ENCODE measurements around the gene ZNF146.
"Not testable (repeated sequence)": the region's sequence is repeated elsewhere in the genome, so short reads cannot be mapped to it uniquely, and the experiment has no call there.

The ZNF146 gene

DNA sequence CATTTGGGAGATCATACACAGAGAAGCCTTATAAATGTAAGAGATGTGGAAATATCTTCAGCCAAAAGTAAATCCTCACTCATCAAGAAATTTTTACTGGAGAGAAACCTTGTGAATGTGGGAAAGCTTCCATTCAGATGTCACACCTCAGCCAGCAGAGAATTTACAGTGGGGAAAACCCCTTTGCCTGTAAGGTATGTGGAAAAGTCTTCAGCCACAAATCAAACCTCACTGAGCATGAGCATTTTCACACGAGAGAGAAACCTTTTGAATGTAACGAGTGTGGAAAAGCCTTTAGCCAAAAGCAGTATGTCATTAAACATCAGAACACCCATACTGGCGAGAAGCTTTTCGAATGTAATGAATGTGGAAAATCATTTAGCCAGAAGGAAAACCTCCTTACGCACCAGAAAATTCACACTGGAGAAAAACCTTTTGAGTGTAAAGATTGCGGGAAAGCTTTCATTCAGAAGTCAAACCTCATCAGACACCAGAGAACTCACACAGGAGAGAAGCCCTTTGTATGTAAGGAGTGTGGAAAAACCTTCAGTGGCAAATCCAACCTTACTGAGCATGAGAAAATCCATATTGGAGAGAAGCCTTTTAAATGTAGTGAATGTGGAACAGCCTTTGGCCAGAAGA is 21.5 kb downstream of the ZNF146 start:
- DNase-seq, result no peak

DNA sequence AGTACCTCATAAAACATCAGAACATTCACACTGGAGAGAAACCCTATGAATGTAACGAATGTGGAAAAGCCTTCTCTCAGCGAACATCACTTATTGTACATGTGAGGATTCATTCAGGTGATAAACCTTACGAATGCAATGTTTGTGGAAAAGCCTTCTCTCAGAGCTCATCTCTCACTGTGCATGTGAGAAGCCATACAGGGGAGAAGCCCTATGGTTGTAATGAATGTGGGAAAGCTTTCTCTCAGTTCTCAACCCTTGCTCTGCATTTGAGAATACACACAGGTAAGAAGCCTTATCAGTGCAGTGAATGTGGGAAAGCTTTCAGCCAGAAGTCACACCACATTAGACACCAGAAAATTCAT is 22.0 kb downstream of the ZNF146 start:
- DNase-seq, result no peak

DNA sequence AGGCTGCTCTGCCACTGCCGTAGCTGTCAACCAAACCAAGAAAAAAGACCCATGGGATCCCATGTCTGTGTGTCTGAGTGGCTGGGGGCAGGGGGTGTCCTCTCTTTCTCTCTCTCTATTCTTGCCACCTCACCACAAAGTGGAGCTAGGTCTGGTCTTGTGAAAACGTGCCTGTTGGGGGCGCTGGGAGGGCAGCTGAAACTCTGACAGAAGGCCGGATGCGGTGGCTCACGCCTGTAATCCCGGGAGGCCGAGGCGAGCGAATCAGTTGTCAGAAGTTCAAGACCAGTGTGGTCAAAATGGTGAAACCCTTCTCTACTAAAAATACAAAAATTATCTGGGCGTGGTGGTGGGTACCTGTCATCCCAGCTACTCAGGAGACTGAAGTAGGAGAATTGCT is 29.2 kb downstream of the ZNF146 start:
- no peak for DNase-seq

DNA sequence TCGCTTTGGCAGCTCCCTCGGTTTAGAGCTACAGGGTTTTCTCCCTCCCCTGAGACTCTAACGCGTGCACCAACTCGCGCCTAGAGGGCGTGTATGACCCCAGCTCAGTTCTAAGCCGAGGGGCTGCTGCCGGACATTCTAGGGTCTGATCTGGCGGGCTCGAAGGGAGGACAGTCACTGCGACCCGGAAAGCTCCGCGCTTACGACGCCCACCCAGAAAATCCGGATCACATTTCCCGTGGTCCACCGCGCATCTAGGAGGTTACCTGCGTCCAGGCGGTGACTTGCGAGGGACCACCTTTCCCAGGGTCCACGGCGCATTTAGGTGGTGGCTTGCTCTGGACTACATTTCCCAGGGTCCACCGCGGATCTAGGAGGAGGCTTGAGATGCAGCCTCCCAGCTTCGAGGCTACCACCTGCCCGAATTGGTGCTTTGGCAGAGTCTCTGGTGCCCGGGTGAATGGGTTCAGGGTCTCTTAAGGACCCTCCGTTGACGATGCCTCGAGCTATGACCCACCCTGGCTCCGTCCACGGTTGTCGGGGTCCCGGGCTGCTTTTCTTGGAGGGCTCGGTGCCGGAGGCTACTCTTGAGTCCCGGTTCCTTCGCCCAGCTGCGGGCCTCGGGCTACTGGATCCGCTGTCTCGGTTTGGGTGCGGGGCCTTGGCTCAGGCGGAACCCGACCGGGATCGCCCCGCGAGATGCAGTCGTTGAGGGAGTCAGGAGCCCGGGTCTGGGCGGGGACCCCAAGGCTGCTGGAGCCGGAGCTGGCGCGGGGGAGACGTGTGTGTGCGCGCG is 30.5 kb downstream of the ZNF146 start:
- no peak for DNase-seq

DNA sequence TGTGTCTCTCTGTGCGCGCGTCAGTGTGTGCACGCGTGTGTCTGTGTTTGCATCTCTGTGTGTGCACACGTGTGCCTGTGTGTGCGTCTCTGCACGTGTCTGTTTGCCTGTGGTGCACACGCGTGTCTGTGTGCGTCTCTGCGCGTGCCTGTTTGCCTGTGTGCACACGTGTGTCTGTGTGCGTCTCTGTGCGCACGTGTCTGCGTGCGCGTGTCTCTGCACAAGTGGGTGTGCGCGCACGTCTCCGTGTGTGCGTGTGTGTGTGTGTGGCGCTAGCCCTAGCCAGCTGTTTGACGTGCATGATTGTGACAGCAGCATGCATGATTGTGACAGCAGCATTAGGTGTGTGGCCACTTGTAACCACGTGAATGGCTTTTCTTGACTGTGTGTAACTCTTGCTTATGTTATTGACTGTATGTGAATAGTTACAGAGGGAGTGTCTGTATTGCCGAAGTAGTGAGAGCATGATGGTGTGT is 31.1 kb downstream of the ZNF146 start:
- DNase-seq, result no peak

DNA sequence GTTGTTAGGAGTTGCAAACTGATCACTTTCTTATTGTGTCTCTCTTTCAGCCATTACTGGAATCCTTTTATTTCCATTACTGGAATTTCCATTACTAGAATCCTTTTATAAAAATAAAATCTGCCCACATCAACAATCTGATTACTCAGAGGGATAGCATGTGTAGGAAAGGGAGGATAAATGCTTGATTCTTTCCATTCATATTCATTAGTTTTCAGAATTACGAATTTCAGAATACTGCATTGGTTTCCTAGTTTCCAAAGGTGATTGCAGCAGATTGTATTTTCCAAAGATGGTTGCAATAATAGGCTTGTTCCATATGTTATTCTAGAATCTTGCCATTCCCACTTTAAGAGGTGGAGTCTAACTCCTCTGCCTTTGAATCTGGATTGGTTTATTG is 37.1 kb downstream of the ZNF146 start:
- no peak for DNase-seq

DNA sequence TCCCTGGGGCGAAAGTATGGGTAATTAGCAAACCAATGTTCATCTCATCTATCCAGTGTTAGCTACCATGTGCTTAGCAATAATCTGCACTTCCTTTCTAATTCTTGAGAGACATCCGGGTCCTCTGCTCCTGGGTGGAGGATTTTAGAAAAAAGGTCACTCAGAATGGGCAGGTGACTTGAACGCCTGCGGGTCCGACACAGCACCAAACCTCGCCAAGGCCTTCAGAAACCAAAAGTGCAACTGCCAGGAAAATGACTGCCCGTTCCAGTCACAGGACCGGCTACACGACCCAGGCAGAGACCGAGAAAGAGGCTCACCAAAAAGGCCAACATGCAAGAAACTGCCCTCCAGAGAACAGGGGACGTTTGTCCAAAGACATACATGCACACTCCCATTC is 39.9 kb downstream of the ZNF146 start:
- no peak for DNase-seq

DNA sequence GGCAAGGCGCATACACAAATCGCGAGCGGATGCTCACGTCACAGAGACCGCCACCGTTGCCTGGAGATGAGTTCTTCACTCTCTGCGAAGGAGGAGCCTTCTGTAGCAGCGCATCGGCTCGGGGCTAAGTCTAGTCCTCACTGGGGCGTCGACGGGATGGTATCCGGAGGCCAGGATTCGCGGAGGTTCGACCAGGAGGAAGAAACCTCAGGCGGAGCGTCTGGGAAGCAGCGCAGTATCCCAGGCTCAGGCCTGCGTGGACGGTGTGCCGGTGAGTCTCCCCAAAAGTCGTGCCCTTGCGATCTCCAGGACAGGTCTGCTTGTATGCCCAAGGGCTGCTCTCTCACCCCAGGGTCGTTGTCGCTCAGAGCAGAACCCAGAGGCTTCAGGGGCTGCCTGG is 40.4 kb downstream of the ZNF146 start:
- no peak for DNase-seq

DNA sequence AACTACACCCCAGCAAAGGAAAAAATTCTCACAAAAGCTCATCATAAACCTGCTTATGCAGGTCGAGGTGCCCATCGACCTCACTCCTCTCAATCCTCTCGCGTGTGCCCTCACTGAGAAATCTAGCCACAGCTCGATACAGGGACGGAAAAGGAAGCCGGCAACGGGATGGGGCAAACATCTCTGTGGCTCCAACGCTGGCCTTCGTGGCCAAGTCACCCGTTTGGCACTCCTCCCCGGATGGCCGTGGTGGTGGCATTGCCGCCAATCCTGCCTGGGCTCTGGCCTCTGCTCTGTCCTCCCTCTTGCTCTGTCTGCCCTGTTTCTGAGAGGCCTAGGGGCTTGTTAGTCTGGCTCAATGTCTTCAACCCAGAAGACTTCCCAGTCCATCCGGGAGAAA is 41.2 kb downstream of the ZNF146 start:
- no peak for DNase-seq

DNA sequence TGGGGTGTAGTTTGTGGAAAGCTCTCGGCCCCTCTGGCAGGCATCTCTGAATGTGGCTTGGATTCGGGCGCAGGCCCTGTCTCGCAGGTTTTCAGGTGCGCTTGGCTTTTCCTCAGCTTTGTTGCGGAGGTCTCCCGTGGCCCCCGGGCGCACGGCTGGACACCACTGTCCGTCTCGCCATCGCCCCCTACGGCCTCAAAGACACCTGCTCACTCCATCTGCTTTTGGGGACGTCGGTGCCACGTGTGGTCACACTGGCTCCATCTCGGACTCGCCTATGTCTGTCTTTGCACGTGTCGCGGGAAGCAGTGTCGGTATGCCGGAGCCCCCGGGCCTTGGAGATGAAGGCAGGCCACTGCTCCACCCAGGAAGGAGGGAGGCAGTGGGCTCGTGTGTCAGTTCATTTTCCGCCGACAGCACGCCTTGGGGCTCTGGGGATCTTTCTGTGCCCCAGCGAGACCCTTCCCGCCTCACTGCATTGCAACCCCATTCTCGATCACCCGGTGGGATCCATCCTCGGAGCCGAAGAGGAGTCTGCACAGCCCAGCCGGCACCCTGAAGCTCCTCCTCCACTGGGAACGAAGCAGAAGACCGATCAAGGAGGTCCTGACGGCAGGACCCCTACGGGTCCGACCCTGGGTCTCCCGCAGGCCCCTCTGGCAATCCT is 42.1 kb downstream of the ZNF146 start:
- DNase-seq, result no peak

DNA sequence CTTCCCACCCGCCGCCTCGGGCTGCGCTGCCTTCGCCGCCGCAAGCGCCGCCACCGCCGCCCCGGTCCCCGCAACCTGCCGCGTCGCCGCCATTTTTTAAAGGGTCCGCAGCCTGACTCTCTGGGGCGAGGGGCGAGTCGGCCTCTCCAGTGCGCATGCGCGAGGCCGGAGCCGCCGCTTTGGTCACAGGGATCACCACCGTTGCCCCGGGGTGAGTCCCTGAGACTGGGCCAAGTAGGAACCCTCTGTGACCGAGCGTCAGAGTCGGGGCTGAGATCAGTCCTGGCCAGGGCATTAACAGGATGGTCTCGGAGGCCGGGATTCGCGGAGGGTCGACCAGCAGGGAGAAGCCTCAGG is 42.6 kb downstream of the ZNF146 start:
- no peak for DNase-seq

DNA sequence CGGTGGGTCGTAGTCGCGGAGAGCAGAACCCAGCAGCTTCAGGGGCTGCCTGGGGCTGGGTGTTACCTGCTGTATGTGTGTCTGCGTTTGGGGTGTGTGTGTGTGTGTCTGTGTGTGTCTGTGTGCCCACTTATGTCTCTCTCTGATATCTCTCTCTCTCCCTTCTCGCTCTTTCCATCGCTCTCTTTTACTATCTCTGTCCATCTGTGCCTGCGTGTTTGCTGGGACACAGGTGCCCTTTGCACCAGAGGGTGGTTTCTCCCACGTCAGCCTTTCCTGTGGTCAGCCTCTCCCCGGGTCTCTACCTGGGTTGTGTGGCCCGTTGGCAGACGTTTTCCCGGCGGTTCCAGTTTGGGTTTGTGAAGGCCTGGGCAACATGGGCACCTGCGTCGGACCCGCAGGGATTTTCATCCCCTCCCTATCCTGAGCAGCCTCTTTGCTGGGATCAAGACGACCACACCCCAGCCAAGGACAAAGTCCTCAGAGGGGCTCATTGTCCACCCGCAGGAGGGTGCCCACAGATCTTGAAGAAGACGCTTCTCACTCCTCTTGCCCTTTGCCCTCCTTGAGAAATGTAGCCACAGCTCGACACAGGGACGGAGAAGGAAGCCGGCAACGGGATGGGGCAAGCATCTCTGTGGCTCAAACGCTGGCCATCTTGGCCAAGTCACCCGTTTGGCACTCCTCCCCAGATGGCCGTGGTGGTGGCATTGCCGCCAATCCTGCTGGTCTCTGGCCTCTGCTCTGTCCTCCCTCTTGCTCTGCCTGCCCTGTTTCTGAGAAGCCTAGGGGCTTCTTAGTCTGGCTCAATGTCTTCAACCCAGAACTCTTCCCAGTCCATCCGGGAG is 43.3 kb downstream of the ZNF146 start:
- DNase-seq, result no peak

DNA sequence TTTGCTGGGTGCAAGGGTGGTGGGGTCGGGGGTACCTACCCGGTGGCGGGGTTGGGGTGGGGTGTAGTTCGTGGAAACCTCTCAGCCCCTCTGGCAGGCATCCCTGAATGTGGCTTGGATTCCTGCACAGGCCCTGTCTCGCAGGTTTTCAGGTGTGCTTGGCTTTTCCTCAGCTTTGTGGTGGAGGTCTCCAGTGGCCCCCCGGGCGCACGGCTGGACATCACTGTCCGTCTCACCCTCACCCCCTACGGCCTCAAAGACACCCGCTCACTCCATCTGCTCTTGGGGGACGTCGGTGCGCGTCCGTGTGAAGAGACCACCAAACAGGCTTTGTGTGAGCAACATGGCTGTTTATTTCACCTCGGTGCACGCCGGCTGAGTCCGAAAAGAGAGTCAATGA is 44.3 kb downstream of the ZNF146 start:
- no peak for DNase-seq

DNA sequence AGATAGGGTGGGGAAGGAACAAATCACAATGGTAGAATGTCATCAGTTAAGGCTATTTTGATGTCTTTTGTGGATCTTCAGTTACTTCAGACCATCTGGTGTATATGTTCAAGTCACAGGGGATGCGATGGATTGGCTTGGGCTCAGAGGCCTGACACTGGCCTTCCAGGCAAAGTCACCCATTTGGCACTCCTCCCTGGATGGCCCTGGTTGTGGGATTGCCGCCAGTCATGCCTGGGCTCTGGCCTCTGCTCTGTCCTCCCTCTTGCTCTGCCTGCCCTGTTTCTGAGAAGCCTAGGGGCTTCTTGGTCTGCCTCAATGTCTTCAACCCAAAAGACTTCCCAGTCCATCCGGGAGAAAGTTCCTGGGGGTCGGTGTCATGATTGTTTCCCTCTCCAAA is 50.2 kb downstream of the ZNF146 start:
- no peak for DNase-seq

DNA sequence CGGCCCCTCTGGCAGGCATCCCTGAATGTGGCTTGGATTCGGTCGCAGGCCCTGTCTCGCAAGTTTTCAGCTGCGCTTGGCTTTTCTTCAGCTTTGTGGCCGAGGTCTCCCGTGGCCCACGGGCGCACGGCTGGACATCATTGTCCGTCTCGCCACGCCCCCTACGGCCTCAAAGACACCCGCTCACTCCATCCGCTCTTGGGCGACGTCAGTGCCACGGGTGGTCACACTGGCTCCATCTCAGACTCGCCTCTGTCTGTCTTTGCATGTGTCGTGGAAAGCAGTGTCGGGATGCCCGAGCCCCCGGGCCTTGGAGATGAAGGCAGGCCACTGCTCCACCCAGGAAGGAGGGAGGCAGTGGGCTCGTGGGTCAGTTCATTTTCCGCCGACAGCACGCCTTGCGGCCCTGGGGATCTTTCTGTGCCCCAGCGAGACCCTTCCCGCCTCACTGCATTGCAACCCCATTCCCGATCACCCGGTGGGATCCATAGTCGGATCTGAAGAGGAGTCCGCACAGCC is 51.0 kb downstream of the ZNF146 start:
- DNase-seq, result no peak

DNA sequence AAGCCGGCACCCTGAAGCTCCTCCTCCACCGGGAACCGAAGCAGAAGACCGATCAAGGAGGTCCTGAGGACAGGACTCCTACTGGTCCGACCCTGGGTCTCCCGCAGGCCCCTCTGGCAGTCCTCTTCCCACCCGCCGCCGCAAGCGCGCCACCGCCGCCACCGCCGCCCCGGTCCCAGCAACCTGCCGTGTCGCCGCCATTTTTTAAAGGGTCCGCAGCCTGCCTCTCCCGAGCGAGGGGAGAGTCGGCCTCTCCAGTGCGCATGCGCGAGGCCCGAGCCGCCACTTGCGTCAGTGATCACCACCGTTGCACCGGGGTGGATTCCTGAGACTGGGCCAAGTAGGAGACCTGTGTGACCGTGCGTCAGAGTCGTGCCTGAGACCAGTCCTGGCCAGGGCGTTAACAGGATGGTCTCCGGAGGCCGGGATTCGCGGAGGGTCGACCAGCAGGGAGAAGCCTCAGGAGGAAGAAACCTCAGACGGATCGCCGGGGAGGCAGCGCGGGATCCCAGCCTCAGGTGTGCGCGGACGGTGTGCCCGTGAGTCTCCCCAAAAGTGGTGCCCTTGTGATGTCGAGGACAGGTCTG is 51.6 kb downstream of the ZNF146 start:
- DNase-seq, result no peak

DNA sequence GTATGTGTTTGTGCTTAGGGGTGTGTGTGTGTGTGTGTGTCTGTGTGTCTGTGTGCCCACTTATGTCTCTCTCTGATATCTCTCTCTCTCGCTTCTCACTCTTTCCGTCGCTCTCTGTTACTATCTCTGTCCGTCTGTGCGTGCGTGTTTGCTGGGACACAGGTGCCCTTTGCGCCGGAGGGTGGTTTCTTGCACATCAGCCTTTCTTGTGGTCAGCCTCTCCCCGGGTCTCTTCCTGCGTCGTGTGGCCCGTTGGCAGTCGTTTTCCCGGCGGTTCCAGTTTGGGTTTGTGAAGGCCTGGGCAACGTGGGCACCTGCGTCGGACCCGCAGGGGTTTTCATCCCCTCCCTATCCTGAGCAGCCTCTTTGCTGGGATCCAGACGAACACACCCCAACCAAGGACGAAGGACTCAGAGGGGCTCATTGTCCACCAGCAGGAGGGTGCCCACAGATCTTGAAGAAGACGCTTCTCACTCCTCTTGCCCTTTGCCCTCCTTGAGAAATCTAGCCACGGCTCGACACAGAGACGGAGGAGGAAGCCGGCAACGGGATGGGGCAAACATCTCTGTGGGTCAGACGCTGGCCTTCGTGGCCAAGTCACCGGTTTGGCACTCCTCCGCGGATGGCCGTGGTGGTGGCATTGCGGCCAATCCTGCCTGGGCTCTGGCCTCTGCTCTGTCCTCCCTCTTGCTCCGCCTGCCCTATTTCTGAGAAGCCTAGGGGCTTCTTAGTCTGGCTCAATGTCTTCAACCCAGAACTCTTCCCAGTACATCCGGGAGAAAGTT is 52.3 kb downstream of the ZNF146 start:
- no peak for DNase-seq

DNA sequence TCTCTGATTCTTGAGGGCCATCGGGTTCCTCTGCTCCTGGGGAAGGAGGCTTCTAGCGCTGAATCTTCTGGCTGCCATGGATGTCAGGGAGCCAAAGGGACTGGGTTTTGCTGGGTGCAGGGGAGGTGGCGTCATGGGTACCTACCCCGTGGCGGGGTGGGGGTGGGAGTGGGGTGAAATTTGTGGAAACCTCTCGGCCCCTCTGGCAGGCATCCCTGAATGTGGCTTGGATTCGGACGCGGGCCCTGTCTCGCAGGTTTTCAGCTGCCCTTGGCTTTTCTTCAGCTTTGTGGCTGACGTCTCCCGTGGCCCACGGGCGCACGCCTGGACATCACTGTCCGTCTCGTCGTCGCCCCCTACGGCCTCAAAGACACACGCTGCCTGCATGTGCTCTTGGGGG is 53.2 kb downstream of the ZNF146 start:
- not testable (repeated sequence) for DNase-seq

DNA sequence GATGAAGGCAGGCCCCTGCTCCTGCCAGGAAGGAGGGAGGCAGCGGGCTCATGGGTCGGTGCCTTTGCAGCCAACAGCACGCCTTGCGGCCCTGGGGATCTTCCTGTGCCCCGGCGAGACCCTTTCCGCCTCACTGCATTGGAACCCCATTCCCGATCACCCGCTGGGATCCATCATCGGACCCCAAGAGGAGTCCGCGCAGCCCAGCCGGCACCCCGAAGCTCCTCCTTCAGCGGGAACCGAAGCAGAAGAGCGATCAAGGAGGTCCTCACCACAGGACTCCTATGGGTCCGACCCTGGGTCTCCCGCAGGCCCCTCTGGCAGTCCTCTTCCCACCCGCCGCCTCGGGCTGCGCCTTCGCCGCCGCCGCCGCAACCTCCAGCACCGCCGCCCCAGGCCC is 53.7 kb downstream of the ZNF146 start:
- not testable (repeated sequence) for DNase-seq

DNA sequence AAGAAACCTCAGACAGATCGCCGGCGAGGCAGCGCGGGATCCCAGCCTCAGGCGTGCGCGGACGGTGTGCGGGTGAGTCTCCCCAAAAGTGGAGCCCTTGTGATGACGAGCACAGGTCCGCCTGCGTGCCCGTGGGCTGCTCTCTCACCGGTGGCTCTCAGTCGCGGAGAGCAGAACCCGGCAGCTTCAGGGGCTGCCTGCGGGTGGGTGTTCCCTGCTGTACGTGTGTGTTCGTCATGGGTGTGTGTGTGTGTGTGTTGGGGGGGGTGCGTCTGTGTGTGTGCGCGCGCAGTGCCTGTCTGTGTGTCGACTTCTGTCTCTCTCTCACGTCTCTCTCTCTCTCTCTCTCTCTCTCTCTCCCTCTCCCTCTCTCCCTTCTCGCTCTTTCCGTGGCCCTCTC is 54.4 kb downstream of the ZNF146 start:
- DNase-seq, result not testable (repeated sequence)

All from NCI-H446 treated with DMSO at 0.1 percent for 48 hours (cell line).